HG03354 (cell line): ENCODE data around the gene HOTAIR.
A peak's percentile ranks its signal among the peaks of the same experiment; 100 is the strongest.

Source experiments
- ATAC-seq: cut with Tn5 transposase; IDR thresholded peaks from one replicate; pipeline ENCODE4 v1.9.1; 2021; ENCODE audit warnings: mild to moderate bottlenecking; ENCODE audit not compliant: unreplicated experiment, poor library complexity, severe bottlenecking

HOTAIR gene

DNA sequence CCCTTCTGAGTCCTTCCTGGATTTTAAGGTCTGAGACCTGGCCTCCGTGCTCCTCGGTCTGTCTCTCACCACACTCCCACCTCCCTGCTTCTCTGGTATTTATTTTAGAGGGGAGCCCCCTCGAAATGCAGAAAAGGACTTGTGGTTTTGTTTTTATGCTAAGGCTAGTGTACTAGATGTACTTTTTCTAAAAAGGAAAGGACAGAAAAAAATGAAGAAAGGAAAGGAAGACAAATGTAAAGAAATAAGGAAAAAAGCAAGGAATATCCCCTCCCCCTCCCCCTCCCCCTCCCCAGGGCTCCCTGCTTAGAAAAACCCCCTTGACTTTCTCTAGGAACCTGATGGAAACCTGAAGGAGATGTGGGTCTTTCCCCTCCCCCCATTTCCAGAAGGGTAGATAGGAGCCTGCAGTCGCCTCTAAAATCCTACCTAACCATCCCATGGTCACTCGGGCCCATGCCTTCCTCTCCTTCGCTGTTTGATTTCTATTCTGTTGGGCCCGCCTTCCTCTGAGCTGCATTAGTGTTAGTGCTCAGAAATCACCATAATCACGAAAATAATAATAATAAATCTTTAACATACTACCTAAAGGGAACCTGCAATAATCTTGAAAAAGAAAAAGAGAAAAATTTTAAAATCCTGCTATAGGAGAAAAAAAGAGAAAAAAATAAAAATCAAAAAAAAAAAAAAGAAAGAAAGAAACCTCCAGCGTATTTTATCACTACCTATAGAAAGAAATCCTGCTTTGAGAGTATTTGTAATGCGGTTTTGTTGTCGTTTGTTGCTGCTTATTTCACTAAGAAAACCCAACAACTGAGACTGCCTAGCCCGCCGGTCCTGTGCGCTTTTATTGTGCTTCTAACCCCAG is 37.1 kb upstream of the HOTAIR start:
- no peak for ATAC-seq

DNA sequence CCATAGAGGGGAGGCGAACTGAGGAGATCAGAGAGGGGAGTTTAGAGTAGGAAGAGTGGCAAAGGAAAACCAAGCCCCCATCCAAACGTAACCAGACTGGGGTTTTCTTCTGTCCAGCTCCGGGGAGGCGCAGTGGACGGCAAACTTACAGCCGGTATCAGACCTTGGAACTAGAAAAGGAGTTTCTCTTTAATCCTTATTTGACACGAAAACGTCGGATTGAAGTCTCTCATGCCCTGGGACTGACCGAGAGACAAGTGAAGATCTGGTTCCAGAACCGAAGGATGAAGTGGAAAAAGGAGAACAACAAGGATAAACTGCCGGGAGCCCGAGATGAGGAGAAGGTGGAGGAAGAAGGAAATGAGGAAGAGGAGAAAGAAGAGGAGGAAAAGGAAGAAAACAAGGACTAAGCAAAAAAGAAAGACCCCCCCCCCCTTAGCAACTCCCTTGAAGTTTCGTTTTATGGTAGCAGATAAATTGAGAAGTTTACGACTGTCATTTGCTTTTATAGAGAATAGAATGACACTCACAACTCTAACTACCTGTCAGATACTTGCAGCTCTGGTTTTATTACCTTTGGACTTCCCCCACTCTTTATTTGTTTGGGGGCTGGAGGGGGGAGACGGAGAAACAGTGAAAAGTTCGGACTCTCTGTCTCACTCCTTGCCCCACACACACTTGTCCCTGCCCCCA is 36.4 kb upstream of the HOTAIR start:
- no peak for ATAC-seq

- ATAC-seq, result no peak
Observed at GRCh38 chr12:54010053-54010971, 35.6 kb upstream of the HOTAIR start.

DNA sequence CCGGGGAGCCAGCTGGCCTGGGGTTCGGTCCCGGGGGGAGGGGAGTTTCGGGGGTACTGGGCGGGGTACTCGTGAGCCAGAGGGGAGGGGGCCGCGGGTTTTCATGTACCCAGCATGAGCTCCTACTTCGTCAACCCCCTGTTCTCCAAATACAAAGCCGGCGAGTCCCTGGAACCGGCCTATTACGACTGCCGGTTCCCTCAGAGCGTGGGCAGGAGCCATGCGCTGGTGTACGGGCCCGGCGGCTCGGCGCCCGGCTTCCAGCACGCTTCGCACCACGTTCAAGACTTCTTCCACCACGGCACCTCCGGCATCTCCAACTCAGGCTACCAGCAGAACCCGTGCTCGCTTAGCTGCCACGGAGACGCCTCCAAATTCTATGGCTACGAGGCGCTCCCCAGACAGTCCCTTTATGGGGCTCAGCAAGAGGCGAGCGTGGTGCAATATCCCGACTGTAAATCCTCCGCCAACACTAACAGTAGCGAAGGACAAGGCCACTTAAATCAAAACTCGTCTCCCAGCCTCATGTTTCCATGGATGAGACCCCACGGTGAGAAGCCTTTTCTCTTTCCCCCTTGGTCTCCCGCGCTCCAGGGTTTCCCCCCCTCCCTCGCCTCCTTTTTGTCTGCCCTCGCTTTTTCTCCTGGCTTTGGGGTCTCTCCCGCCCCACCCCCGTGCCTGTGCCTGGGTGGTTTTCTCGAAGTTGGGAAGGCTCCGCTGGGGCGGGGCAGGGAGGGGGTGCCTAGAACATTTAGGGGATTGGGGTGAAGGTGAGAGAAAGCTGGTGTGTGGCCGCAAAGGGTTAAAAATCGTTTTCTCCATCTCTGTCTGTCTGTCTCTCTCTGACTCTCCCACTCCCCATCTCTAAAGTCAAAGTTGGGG is 34.7 kb upstream of the HOTAIR start:
- no peak for ATAC-seq

- ATAC-seq, result no peak
Observed at GRCh38 chr12:54008260-54008552, 33.5 kb upstream of the HOTAIR start.

DNA sequence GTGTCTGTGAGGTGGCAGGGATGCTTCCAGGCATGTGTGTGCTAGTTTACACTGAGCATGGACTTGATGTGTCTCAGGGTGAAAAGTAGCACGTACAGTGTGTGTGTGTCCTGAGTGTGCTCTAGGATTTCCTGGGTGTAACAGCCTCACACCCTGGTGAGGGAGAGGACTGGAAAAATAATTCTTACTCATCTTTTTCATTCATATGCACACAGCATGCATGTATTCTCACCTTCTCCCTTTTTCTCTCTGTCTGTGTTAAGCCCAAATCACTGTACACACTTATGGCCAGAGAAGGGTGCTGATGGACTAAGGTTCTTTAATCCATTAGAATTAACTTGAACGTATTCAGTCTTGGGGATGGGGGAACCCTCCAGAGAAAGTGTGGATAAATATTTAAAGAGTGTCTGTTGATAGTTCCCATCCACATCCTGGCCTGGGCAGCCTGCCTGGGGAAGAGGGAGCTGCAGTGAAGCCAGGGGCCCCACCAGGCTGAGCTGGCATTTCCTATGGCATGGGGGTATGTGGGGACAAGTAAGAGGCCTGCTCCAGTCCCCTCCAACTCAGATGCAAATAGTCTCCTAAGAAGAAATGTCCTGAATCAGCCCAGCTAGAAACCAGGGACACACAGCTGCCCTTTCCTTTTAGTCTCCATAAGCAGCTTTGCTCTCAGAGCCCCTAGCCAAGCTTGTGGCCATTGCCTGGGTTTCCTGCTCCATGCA is 32.9 kb upstream of the HOTAIR start:
- ATAC-seq, result no peak

DNA sequence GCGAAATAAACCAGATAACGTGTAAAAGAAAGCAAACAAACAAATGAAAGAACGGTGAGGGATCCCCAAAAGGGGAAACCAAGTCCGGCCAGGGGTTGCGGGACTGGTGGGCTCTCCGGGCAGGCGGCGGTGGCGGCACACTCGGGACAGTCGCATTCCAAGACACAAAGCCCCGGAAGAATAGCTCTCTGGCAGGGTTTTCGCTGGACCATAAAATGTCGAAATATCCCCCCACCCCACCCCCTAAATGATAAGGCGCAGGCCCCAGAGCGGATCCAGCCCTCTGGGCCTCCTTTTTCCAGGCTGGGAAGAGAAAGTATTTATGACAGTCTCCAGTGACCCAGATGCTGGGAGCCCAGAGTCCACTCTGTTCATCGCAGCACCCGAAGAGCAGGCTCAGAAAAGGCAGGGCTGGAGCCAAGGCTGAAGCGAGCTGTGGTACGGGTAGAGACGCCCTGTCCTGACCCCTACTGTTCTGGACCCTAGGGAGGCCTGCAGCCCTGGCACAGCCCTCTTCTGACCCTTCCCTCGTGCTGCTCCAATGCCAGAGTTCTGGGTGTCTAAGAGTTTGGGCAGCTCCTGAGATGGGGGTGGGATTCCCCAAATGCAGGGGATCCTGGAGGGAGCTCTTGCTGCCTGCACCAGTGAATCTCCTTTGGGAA is 31.9 kb upstream of the HOTAIR start:
- no peak for ATAC-seq

DNA sequence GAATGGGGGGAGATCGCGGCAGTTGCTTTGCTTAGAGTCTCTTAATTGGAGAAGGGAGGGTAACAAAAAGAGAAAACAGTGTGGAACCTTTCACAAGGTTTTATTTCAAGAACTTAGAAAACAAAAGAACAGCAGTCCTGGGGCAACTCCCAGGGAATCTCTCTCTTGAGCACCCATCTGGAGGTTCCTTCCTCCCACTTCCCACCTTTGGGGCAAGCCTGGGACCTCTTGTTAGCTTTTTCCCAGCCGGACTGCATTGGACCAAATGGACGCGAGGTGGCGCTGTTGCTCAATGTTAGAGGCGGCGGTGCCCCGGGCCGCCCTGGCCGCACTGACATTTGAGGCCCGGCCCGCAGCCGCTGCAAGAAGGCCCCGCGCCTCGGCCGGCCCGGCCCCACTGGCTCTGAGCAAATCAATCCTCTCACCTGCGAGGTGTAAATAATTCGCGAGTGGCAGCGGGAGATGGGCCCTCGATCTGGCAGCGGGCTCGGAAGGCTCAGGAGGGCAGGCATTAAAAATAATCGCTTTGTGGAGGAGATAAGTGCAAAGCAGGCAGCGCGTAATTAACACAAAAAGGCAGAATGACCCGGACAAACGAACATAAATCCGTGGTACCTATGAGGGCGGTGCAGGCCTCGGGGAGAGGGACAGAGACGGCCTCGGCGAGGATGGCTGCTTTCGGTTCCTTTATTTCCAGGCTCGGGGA is 31.3 kb upstream of the HOTAIR start:
- ATAC-seq, result peak; percentile 78

- no peak for ATAC-seq
Observed at GRCh38 chr12:54005531-54005852, 30.7 kb upstream of the HOTAIR start.

GRCh38 chr12:54004841-54005530 is 30.2 kb upstream of the HOTAIR start:
- no peak for ATAC-seq

GRCh38 chr12:54004063-54004840 is 29.5 kb upstream of the HOTAIR start:
- ATAC-seq, result no peak

DNA sequence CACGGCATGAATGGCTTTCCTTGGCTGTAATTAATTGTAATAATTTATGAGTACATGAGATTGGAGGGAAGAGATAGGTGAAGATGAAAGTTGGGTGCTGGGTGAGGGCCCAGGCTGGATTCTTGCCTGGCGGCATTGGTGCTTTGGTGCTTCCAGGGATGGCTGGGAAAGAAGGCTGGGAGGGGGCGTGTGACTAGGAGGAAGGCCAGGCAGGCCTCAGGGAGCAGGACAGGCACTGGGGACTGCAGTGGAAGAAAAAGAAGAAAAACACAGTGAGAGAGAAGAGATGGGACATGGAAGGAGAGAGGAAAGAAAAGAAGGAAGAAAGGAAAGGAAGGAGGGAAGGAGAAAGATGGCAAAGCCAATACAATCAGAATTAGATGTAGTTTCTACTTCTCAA is 28.9 kb upstream of the HOTAIR start:
- no peak for ATAC-seq

GRCh38 chr12:54002915-54003389 is 28.2 kb upstream of the HOTAIR start:
- ATAC-seq, result no peak

DNA sequence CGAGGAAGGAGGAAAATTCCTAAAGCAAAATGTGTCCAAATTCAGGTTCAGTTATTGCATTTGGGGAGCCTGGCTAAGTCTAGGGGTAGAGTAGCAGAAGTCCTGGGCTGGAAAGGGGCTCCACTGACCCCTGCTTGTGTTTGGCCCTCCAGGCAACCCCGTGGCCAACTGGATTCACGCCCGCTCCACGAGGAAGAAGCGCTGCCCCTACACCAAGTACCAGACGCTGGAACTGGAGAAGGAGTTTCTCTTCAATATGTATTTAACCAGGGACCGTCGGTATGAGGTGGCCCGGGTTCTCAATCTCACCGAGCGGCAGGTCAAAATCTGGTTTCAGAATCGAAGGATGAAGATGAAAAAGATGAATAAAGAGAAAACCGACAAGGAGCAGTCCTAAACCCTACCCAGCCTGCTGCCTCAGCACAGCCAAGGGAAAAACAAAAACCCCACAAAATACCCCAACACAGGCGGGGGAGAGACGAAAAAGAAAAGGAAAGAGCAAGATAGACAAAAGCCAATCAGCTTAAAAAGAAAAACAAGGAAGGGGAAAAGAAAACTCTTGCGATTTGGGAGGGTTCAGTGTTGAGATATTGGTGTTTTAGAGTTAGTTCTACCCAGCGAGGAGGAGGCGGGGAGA is 27.6 kb upstream of the HOTAIR start:
- no peak for ATAC-seq

- ATAC-seq, result no peak
Observed at GRCh38 chr12:54001283-54002187, 26.8 kb upstream of the HOTAIR start.
